CD4-positive, CD25-positive, alpha-beta regulatory T cell (primary cell): ENCODE results near the gene ITPR2. TPM values are rescaled to one million over a fixed set of nuclear protein-coding genes. Genes with fewer than 3 reads are reported as not detected.
"Not testable (repeated sequence)": the region's sequence is repeated elsewhere in the genome, so short reads cannot be mapped to it uniquely, and the experiment has no call there.

Experiments
- ATAC-seq, 2 donors: fragments of 150-1000 bp; cut with Tn5 transposase; one replicate each; pipeline ENCODE4 v1.10.0; 2021; ENCODE audit warnings: low read depth in 2 of 2, moderate number of reproducible peaks in 2 of 2, moderate library complexity in 1 of 2
- DNase-seq, 3 donors: peaks; one replicate each; pipeline versions ENCODE4 v3.0.0 to v3.0.0-alpha.2; 2012 to 2022; ENCODE audit warnings: mixed read lengths in 1 of 3
- H3K27ac ChIP-seq: one replicate; pipeline ENCODE4 v1.7.0; 2013; ENCODE audit warnings: mild to moderate bottlenecking, low read length; ENCODE audit not compliant: insufficient read depth, poor library complexity, severe bottlenecking
- H3K27me3 ChIP-seq: one replicate; pipeline ENCODE4 v1.7.0; 2013; ENCODE audit warnings: low read length; ENCODE audit not compliant: control insufficient read depth, insufficient read depth
- H3K36me3 ChIP-seq: one replicate; pipeline ENCODE4 v1.7.0; 2013; ENCODE audit warnings: mild to moderate bottlenecking, low read length, moderate library complexity; ENCODE audit not compliant: control insufficient read depth, insufficient read depth
- H3K4me1 ChIP-seq: 2 replicates; pipeline ENCODE4 v1.7.0; 2013; ENCODE audit warnings: mild to moderate bottlenecking, low read length; ENCODE audit not compliant: insufficient read depth, control insufficient read depth, poor library complexity, severe bottlenecking
- H3K4me3 ChIP-seq: one replicate; pipeline ENCODE4 v1.7.0; 2013; ENCODE audit warnings: low read depth, mild to moderate bottlenecking, low read length, moderate library complexity
- H3K9me3 ChIP-seq, 2 experiments: 1 replicate in 1 of 2; 2 replicates in 1 of 2; pipeline ENCODE4 v1.7.0; 2013; ENCODE audit warnings: low read length in 2 of 2, mild to moderate bottlenecking in 1 of 2, moderate library complexity in 1 of 2; ENCODE audit not compliant: control insufficient read depth in 2 of 2
- H3K27ac Mint-ChIP-seq, 3 donors: one replicate each; pipeline ENCODE4 v1.8.0; 2020 to 2022; ENCODE audit warnings: mild to moderate bottlenecking in 3 of 3, mixed read lengths in 3 of 3, moderate library complexity in 2 of 3
- H3K27me3 Mint-ChIP-seq: one replicate; pipeline ENCODE4 v1.8.0; 2022; ENCODE audit warnings: mild to moderate bottlenecking, mixed read lengths
- H3K36me3 Mint-ChIP-seq: one replicate; pipeline ENCODE4 v1.8.0; 2020; ENCODE audit warnings: mixed read lengths
- H3K4me1 Mint-ChIP-seq, 4 donors: one replicate each; pipeline ENCODE4 v1.8.0; 2020 to 2022; ENCODE audit warnings: mixed read lengths in 4 of 4, mild to moderate bottlenecking in 1 of 4
- H3K4me3 Mint-ChIP-seq, 4 donors: one replicate each; pipeline ENCODE4 v1.8.0; 2020 to 2022; ENCODE audit warnings: mild to moderate bottlenecking in 4 of 4, mixed read lengths in 4 of 4, moderate library complexity in 3 of 4
- H3K9me3 Mint-ChIP-seq, 7 donors: one replicate each; pipeline ENCODE4 v1.8.0; 2020 to 2022; ENCODE audit warnings: mixed read lengths in 7 of 7, mild to moderate bottlenecking in 3 of 7, moderate library complexity in 2 of 7
- polyA plus RNA-seq, 4 donors: library from polyadenylated mRNA; unstranded; fragments of 300-500 nt; fragmentation: Illumina TruSeq; gene quantifications; one replicate each; pipeline ENCODE4 v1.2.3, GENCODE V29; 2021
- total RNA-seq: library from RNA; stranded (reverse); gene quantifications from one replicate; pipeline ENCODE4 v1.2.3, GENCODE V29; 2022

The ITPR2 gene
- total and polyA plus RNA-seq, 5 donors from 2014 or later, result 9.9 to 54.1 (median 11.7) TPM

GRCh38 chr12:26680727-26681455, 152.1 kb downstream of the ITPR2 start:
- no peaks in the 10 kb centered on the region for H3K27me3 Mint-ChIP-seq
- no peaks in the 10 kb centered on the region for H3K27me3 ChIP-seq
- H3K9me3 Mint-ChIP-seq, result peaks cover 0 to 3% (median 0%) of the 10 kb centered on the region in 7 donors
- peaks cover 45% of the 10 kb centered on the region for H3K36me3 ChIP-seq
- H3K4me1 ChIP-seq, result no peaks in the 10 kb centered on the region
- H3K27ac Mint-ChIP-seq, result peak overlapping the region in 1 of 3 donors; percentile 17
- no peak for ATAC-seq
- H3K4me1 Mint-ChIP-seq, result peaks cover 0 to 2% (median 0%) of the 10 kb centered on the region in 4 donors
- no peak for DNase-seq
- no peak overlapping the region for H3K27ac ChIP-seq
- H3K36me3 Mint-ChIP-seq, result peaks cover 61% of the 10 kb centered on the region
- H3K9me3 ChIP-seq, result no peaks in the 10 kb centered on the region
- H3K4me3 ChIP-seq, result no peak overlapping the region
- H3K4me3 Mint-ChIP-seq, result no peak overlapping the region

- Mint-ChIP-seq H3K4me1 (peaks cover 0 to 2% (median 0%) of the 10 kb centered on the region in 4 donors), H3K36me3 (peaks cover 48% of the 10 kb centered on the region), H3K4me3 (no peak overlapping the region), H3K9me3 (no peaks in the 10 kb centered on the region), H3K27ac (peak overlapping the region in 2 of 3 donors; percentile 24 to 41), H3K27me3 (no peaks in the 10 kb centered on the region)
- peaks cover 26% of the 10 kb centered on the region for H3K36me3 ChIP-seq
- no peaks in the 10 kb centered on the region for H3K4me1 ChIP-seq
- ATAC-seq (no peak), DNase-seq (no peak)
- H3K27ac ChIP-seq, result no peak overlapping the region
- no peak overlapping the region for H3K4me3 ChIP-seq
- no peaks in the 10 kb centered on the region for H3K9me3 ChIP-seq
- H3K27me3 ChIP-seq, result no peaks in the 10 kb centered on the region
Observed at GRCh38 chr12:26678697-26679660, 154.0 kb downstream of the ITPR2 start.

GRCh38 chr12:26671487-26671886, 161.5 kb downstream of the ITPR2 start:
- not testable (repeated sequence) for DNase-seq, H3K4me3 ChIP-seq, H3K9me3 Mint-ChIP-seq, H3K36me3 ChIP-seq, H3K9me3 ChIP-seq, H3K4me3 Mint-ChIP-seq, H3K27me3 Mint-ChIP-seq, ATAC-seq, H3K27ac ChIP-seq, H3K27me3 ChIP-seq, H3K27ac Mint-ChIP-seq, H3K4me1 ChIP-seq, H3K4me1 Mint-ChIP-seq
- peaks cover 26% of the 10 kb centered on the region for H3K36me3 Mint-ChIP-seq

GRCh38 chr12:26668847-26669246, 164.1 kb downstream of the ITPR2 start:
- Mint-ChIP-seq H3K9me3 (no peaks in the 10 kb centered on the region), H3K27me3 (no peaks in the 10 kb centered on the region), H3K27ac (no peak overlapping the region), H3K4me1 (peaks cover 0 to 6% (median 2%) of the 10 kb centered on the region in 4 donors), H3K4me3 (no peak overlapping the region), H3K36me3 (peaks cover 43% of the 10 kb centered on the region)
- no peaks in the 10 kb centered on the region for H3K4me1 ChIP-seq
- no peaks in the 10 kb centered on the region for H3K27me3 ChIP-seq
- no peak overlapping the region for H3K27ac ChIP-seq
- H3K4me3 ChIP-seq, result no peak overlapping the region
- ATAC-seq (no peak), DNase-seq (no peak)
- no peaks in the 10 kb centered on the region for H3K9me3 ChIP-seq
- peaks cover 9% of the 10 kb centered on the region for H3K36me3 ChIP-seq

DNA sequence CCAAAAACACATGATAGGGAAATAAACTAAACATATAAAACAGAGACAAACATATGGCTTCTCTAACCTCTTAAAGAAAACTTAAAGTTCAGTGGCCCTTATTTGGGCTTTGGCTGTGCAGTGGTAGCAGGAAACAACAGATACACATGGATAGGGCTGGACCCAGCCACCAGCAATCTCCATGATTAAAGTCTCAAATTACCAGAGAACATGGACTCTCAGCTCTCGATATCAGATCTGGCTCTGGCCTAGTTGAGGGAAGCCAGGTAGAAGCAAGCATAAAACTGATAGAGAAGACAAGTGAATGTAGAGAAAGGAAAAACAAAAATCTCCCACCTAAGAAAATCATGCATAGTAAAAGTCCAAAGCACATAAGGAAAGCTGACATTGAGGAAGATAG, 164.8 kb downstream of the ITPR2 start:
- Mint-ChIP-seq H3K4me1 (peaks cover 0 to 6% (median 2%) of the 10 kb centered on the region in 4 donors), H3K27ac (no peak overlapping the region), H3K27me3 (no peaks in the 10 kb centered on the region), H3K36me3 (peaks cover 47% of the 10 kb centered on the region), H3K4me3 (no peak overlapping the region), H3K9me3 (no peaks in the 10 kb centered on the region)
- DNase-seq, result no peak
- ATAC-seq, result no peak
- Histone ChIP-seq H3K9me3 (no peaks in the 10 kb centered on the region), H3K4me1 (no peaks in the 10 kb centered on the region), H3K27ac (no peak overlapping the region), H3K36me3 (peaks cover 15% of the 10 kb centered on the region), H3K27me3 (no peaks in the 10 kb centered on the region), H3K4me3 (no peak overlapping the region)

GRCh38 chr12:26666286-26666685, 166.7 kb downstream of the ITPR2 start:
- Histone ChIP-seq H3K36me3 (peaks cover 22% of the 10 kb centered on the region), H3K9me3 (no peaks in the 10 kb centered on the region), H3K4me1 (no peaks in the 10 kb centered on the region), H3K27me3 (no peaks in the 10 kb centered on the region), H3K27ac (no peak overlapping the region), H3K4me3 (no peak overlapping the region)
- no peaks in the 10 kb centered on the region for H3K27me3 Mint-ChIP-seq
- DNase-seq (no peak), ATAC-seq (no peak)
- no peaks in the 10 kb centered on the region for H3K9me3 Mint-ChIP-seq
- no peak overlapping the region for H3K4me3 Mint-ChIP-seq
- H3K27ac Mint-ChIP-seq, result no peak overlapping the region
- peaks cover 60% of the 10 kb centered on the region for H3K36me3 Mint-ChIP-seq
- peaks cover 0 to 13% (median 2%) of the 10 kb centered on the region in 4 donors for H3K4me1 Mint-ChIP-seq

GRCh38 chr12:26661399-26661798, 171.6 kb downstream of the ITPR2 start:
- H3K9me3 ChIP-seq, result no peaks in the 10 kb centered on the region
- no peaks in the 10 kb centered on the region for H3K27me3 Mint-ChIP-seq
- peaks cover 70% of the 10 kb centered on the region for H3K36me3 Mint-ChIP-seq
- H3K27me3 ChIP-seq, result no peaks in the 10 kb centered on the region
- no peak overlapping the region for H3K4me3 ChIP-seq
- H3K27ac Mint-ChIP-seq, result no peak overlapping the region
- H3K9me3 Mint-ChIP-seq, result peaks cover 0 to 3% (median 0%) of the 10 kb centered on the region in 7 donors
- no peak overlapping the region for H3K27ac ChIP-seq
- H3K36me3 ChIP-seq, result peaks cover 42% of the 10 kb centered on the region
- no peaks in the 10 kb centered on the region for H3K4me1 ChIP-seq
- no peak overlapping the region for H3K4me3 Mint-ChIP-seq
- H3K4me1 Mint-ChIP-seq, result peaks cover 0 to 9% (median 0%) of the 10 kb centered on the region in 4 donors
- no peak for DNase-seq
- no peak for ATAC-seq
